Stimulated activated naive CD8-positive, alpha-beta T cell treated with anti-CD3 and anti-CD28 coated beads, Interleukin-15, amount 100 ng/mL, for 72 hours (primary cell): ENCODE measurements around the gene ATRNL1.
A peak's percentile ranks its signal among the peaks of the same experiment; 100 is the strongest.
"Not testable (repeated sequence)": the region's sequence is repeated elsewhere in the genome, so short reads cannot be mapped to it uniquely, and the experiment has no call there.

ENCODE experiments used
- ATAC-seq: fragments of 150-1000 bp; cut with Tn5 transposase; 2 replicates; pipeline ENCODE4 v1.10.0; 2021; ENCODE audit warnings: mild to moderate bottlenecking, moderate library complexity
- DNase-seq, 2 donors: peaks; one replicate each; pipeline ENCODE4 v3.0.0; 2021 to 2022
- H3K27ac Mint-ChIP-seq, 2 donors: one replicate each; pipeline ENCODE4 v1.8.0; 2022; ENCODE audit warnings: mild to moderate bottlenecking in 2 of 2, mixed read lengths in 2 of 2, moderate library complexity in 2 of 2
- H3K27me3 Mint-ChIP-seq: one replicate; pipeline ENCODE4 v1.8.0; 2022; ENCODE audit warnings: mixed read lengths
- H3K4me1 Mint-ChIP-seq: one replicate; pipeline ENCODE4 v1.8.0; 2022; ENCODE audit warnings: mild to moderate bottlenecking, mixed read lengths
- H3K4me3 Mint-ChIP-seq, 2 donors: one replicate each; pipeline ENCODE4 v1.8.0; 2022; ENCODE audit warnings: mild to moderate bottlenecking in 2 of 2, mixed read lengths in 2 of 2, moderate library complexity in 1 of 2
- H3K9me3 Mint-ChIP-seq, 2 donors: one replicate each; pipeline ENCODE4 v1.8.0; 2022; ENCODE audit warnings: mixed read lengths in 2 of 2

Gene ATRNL1

GRCh38 chr10:115409347-115409746 is 316.2 kb downstream of the ATRNL1 start:
- ATAC-seq (no peak), DNase-seq (no peak)
- Mint-ChIP-seq H3K27me3 (no peaks in the 10 kb centered on the region), H3K9me3 (peaks cover 8 to 12% of the 10 kb centered on the region in 2 donors), H3K4me3 (no peak overlapping the region), H3K27ac (no peak overlapping the region), H3K4me1 (no peaks in the 10 kb centered on the region)

GRCh38 chr10:115417585-115418265 is 324.6 kb downstream of the ATRNL1 start:
- ATAC-seq: peak; percentile 65
- Mint-ChIP-seq H3K27me3 (no peaks in the 10 kb centered on the region), H3K9me3 (peaks cover 0 to 6% of the 10 kb centered on the region in 2 donors), H3K27ac (no peak overlapping the region), H3K4me3 (no peak overlapping the region), H3K4me1 (no peaks in the 10 kb centered on the region)
- peak in 1 of 2 donors; percentile 11 for DNase-seq

- ATAC-seq (no peak), DNase-seq (no peak)
- H3K4me3 Mint-ChIP-seq: no peak overlapping the region
- H3K9me3 Mint-ChIP-seq: peaks cover 0 to 6% of the 10 kb centered on the region in 2 donors
- H3K4me1 Mint-ChIP-seq: no peaks in the 10 kb centered on the region
- no peaks in the 10 kb centered on the region for H3K27me3 Mint-ChIP-seq
- no peak overlapping the region for H3K27ac Mint-ChIP-seq
These were observed 329.5 kb downstream of the ATRNL1 start for GRCh38 chr10:115422624-115423023.

GRCh38 chr10:115427611-115428010 is 334.4 kb downstream of the ATRNL1 start:
- ATAC-seq: no peak
- Mint-ChIP-seq H3K4me3 (no peak overlapping the region), H3K27me3 (no peaks in the 10 kb centered on the region), H3K4me1 (no peaks in the 10 kb centered on the region), H3K27ac (no peak overlapping the region), H3K9me3 (no peaks in the 10 kb centered on the region)
- DNase-seq: no peak

- no peak for DNase-seq
These were observed 339.1 kb downstream of the ATRNL1 start for GRCh38 chr10:115432188-115432819.

GRCh38 chr10:115436999-115437398 is 343.8 kb downstream of the ATRNL1 start:
- Mint-ChIP-seq H3K27ac (no peak overlapping the region), H3K27me3 (no peaks in the 10 kb centered on the region), H3K4me1 (no peaks in the 10 kb centered on the region), H3K4me3 (no peak overlapping the region), H3K9me3 (peaks cover 0 to 5% of the 10 kb centered on the region in 2 donors)
- DNase-seq: no peak
- ATAC-seq: no peak

More at GRCh38 chr10:115432188-115432819, 339.1 kb downstream of the ATRNL1 start:
- ATAC-seq: no peak
- H3K27ac Mint-ChIP-seq: no peak overlapping the region
- no peak overlapping the region for H3K4me3 Mint-ChIP-seq
- H3K4me1 Mint-ChIP-seq: no peaks in the 10 kb centered on the region
- no peaks in the 10 kb centered on the region for H3K27me3 Mint-ChIP-seq
- H3K9me3 Mint-ChIP-seq: peaks cover 0 to 5% of the 10 kb centered on the region in 2 donors

GRCh38 chr10:115441907-115442545 is 348.9 kb downstream of the ATRNL1 start:
- DNase-seq (no peak), ATAC-seq (no peak)
- H3K27ac Mint-ChIP-seq: no peak overlapping the region
- H3K9me3 Mint-ChIP-seq: peaks cover 0 to 1% of the 10 kb centered on the region in 2 donors
- H3K4me3 Mint-ChIP-seq: no peak overlapping the region
- no peaks in the 10 kb centered on the region for H3K4me1 Mint-ChIP-seq
- H3K27me3 Mint-ChIP-seq: no peaks in the 10 kb centered on the region

DNA sequence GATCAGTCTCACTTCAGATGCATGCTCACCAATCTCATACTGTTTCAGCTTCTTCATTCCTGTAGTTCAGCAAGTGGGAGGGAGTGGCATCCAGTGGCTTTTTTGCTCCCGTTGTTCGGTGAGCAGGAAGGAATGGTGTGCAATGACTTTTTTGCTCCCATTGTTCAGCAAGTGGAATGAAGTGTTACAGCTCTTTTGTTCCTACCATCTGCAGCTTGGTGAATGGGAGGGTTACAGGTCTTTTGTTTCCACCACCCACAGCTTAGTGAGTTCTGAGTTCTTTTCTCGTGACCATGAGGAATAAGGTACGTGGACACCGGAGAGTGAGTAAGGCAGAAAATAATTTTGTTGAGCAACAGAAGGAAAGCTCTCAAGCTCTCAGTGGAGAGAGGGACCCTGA is 363.6 kb downstream of the ATRNL1 start:
- peaks cover 9 to 18% of the 10 kb centered on the region in 2 donors for H3K9me3 Mint-ChIP-seq
- ATAC-seq (no peak), DNase-seq (no peak)
- no peak overlapping the region for H3K27ac Mint-ChIP-seq
- H3K4me1 Mint-ChIP-seq: no peaks in the 10 kb centered on the region
- no peaks in the 10 kb centered on the region for H3K27me3 Mint-ChIP-seq
- no peak overlapping the region for H3K4me3 Mint-ChIP-seq

GRCh38 chr10:115483294-115483693 is 390.1 kb downstream of the ATRNL1 start:
- no peak overlapping the region for H3K4me3 Mint-ChIP-seq
- H3K27ac Mint-ChIP-seq: no peak overlapping the region
- no peaks in the 10 kb centered on the region for H3K4me1 Mint-ChIP-seq
- H3K27me3 Mint-ChIP-seq: no peaks in the 10 kb centered on the region
- no peak for DNase-seq
- no peak for ATAC-seq
- H3K9me3 Mint-ChIP-seq: peaks cover 0 to 12% of the 10 kb centered on the region in 2 donors

- no peak for ATAC-seq
- Mint-ChIP-seq H3K27me3 (no peaks in the 10 kb centered on the region), H3K4me1 (no peaks in the 10 kb centered on the region), H3K9me3 (peaks cover 4 to 33% of the 10 kb centered on the region in 2 donors), H3K4me3 (no peak overlapping the region), H3K27ac (no peak overlapping the region)
- no peak for DNase-seq
These were observed 398.5 kb downstream of the ATRNL1 start for GRCh38 chr10:115491526-115492140.

GRCh38 chr10:115503546-115503945 is 410.4 kb downstream of the ATRNL1 start:
- H3K27ac Mint-ChIP-seq: no peak overlapping the region
- no peaks in the 10 kb centered on the region for H3K27me3 Mint-ChIP-seq

DNA sequence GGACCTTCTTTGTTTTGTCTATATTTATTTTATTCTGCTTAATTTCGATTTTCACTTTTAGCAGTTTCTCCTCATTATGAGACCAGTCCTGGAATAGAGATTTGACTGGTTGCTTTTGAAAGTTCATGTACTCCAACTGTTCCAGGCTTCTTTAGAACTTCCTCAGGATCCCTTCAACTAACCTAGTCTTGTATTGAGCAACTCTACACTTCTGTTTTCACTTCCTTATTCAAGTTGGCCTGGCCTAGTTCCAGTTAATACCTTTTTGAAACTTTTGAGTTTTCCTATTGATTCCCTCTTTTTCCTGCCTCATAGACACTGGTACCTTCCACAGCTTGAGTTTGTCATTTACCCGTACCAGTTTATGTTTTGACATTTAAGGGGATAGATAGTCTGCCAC is 421.7 kb downstream of the ATRNL1 start:
- Mint-ChIP-seq H3K4me3 (no peak overlapping the region), H3K27me3 (no peaks in the 10 kb centered on the region), H3K9me3 (peaks cover 0 to 2% of the 10 kb centered on the region in 2 donors), H3K4me1 (no peaks in the 10 kb centered on the region), H3K27ac (no peak overlapping the region)
- DNase-seq: no peak
- ATAC-seq: no peak

More at GRCh38 chr10:115503546-115503945, 410.4 kb downstream of the ATRNL1 start:
- DNase-seq (no peak), ATAC-seq (no peak)
- Mint-ChIP-seq H3K4me1 (no peaks in the 10 kb centered on the region), H3K4me3 (no peak overlapping the region), H3K9me3 (peaks cover 5 to 18% of the 10 kb centered on the region in 2 donors)

- ATAC-seq (no peak), DNase-seq (no peak)
- Mint-ChIP-seq H3K4me3 (no peak overlapping the region), H3K27ac (no peak overlapping the region), H3K27me3 (no peaks in the 10 kb centered on the region), H3K9me3 (peaks cover 28 to 36% of the 10 kb centered on the region in 2 donors), H3K4me1 (no peaks in the 10 kb centered on the region)
These were observed 432.0 kb downstream of the ATRNL1 start for GRCh38 chr10:115525141-115525540.

GRCh38 chr10:115527682-115528081 is 434.5 kb downstream of the ATRNL1 start:
- H3K4me1 Mint-ChIP-seq, H3K4me3 Mint-ChIP-seq, DNase-seq, ATAC-seq, H3K27me3 Mint-ChIP-seq, H3K27ac Mint-ChIP-seq: not testable (repeated sequence)
- H3K9me3 Mint-ChIP-seq: peaks cover 28 to 34% of the 10 kb centered on the region in 2 donors

- H3K9me3 Mint-ChIP-seq, H3K27me3 Mint-ChIP-seq, H3K4me1 Mint-ChIP-seq, ATAC-seq, DNase-seq, H3K4me3 Mint-ChIP-seq, H3K27ac Mint-ChIP-seq: not testable (repeated sequence)
These were observed 443.2 kb downstream of the ATRNL1 start for GRCh38 chr10:115536401-115536800.
